Thoracic aorta (tissue), 2 donors: ENCODE data around the gene ANGEL1. TPM values are rescaled to one million over a fixed set of nuclear protein-coding genes. Genes with fewer than 3 reads are reported as not detected.

ENCODE experiments used
- ATAC-seq: fragments of 150-250 bp; one replicate; pipeline ENCODE4 v1.8.0; 2017; ENCODE audit warnings: low read depth; ENCODE audit not compliant: insufficient number of reproducible peaks, low FRiP score
- DNase-seq: peaks from one replicate; pipeline ENCODE4 v3.0.0-alpha.2; 2020; ENCODE audit warnings: low spot score
- H3K27ac ChIP-seq, 2 donors: fragments of 200-600 bp; sonication (generic); 1 replicate in 1 of 2; 2 replicates in 1 of 2; pipeline ENCODE4 v1.5.1; 2016; ENCODE audit warnings: mild to moderate bottlenecking in 2 of 2, moderate library complexity in 2 of 2
- H3K27me3 ChIP-seq: fragments of 200-600 bp; sonication (generic); replicated peaks from 2 replicates; pipeline ENCODE4 v1.6.0; 2016; ENCODE audit warnings: mild to moderate bottlenecking; ENCODE audit not compliant: insufficient read depth
- H3K36me3 ChIP-seq: fragments of 200-600 bp; sonication (generic); one replicate; pipeline ENCODE4 v1.5.1; 2016
- H3K4me1 ChIP-seq, 2 donors: fragments of 200-600 bp; sonication (generic); 1 replicate in 1 of 2; 2 replicates in 1 of 2; pipeline versions ENCODE4 v1.5.1 to v1.6.0; 2016; ENCODE audit warnings: low read depth in 2 of 2, mild to moderate bottlenecking in 1 of 2; ENCODE audit not compliant: control insufficient read depth in 1 of 2
- H3K4me3 ChIP-seq: fragments of 200-600 bp; sonication (generic); 2 replicates; pipeline ENCODE4 v1.5.1; 2016; ENCODE audit warnings: mild to moderate bottlenecking
- H3K9me3 ChIP-seq: fragments of 200-600 bp; sonication (generic); 2 replicates; pipeline ENCODE4 v1.5.1; 2016
- CTCF ChIP-seq: fragments of 200-600 bp; sonication (generic); IDR thresholded peaks from one replicate; pipeline ENCODE4 v1.5.1; 2019; ENCODE audit warnings: antibody characterized with exemption
- total RNA-seq, 2 donors: library from RNA; depleted of rRNA; stranded (reverse); fragments of >200 nt; gene quantifications; one replicate each; pipeline versions ENCODE4 v1.1.0 to v1.2.3, GENCODE V29; 2016

Gene ANGEL1
- total RNA-seq, 2 donors from 2014 or later = 19.5 to 24.5 TPM

GRCh38 chr14:76820700-76821099, 8.0 kb upstream of the ANGEL1 start:
- Histone ChIP-seq H3K4me1 (no peaks in the 10 kb centered on the region), H3K27ac (no peak overlapping the region), H3K9me3 (no peaks in the 10 kb centered on the region), H3K36me3 (no peaks in the 10 kb centered on the region), H3K4me3 (no peak overlapping the region), H3K27me3 (no peaks in the 10 kb centered on the region)
- TF ChIP-seq CTCF = no peak
- no peak for ATAC-seq
- no peak for DNase-seq

DNA sequence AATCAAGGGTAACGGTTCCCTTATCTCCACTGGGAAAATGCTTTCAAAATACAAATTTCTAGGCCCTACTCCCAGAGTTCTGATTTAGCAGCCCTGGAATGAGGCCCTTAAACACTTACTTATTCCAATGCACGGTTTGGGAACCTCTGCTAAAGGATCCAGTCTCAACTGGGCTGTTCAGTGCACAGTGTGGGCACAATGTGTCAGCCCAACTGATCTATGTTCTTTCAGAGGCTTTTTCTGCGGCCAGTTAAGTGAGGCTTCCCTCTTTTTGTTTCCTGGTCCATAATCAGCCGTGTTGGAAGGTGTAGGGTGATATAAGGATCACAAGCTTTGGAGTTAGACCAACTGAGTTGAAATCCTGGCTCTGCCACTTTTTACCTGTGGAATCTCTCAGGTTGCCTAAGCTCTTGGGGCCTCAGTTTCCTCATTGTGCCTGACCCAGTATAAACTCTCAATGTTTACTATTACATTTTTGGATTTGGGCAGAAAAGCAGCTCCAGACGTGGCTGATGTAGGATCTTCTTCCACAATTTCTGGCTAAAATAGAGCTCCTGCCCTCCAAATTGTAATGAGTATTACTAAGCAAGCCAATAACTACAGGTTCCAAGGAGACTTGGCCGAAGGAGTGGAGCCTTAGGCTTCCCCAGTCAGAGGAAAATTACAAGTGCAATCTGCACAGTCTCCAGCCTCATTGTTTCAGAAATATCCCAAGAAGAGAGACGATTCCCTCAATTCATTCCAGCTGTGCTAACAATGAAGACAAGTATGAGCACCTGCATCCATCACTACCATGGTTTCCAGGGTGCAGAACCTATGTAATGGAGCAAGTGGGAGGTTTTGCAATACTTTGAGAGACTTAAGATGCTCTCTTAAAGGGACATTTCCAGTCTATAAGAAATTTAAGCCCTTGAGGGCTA, 2.3 kb upstream of the ANGEL1 start:
- DNase-seq (no peak), ATAC-seq (no peak)
- TF ChIP-seq CTCF = no peak
- Histone ChIP-seq H3K4me3 (no peak overlapping the region), H3K9me3 (no peaks in the 10 kb centered on the region), H3K36me3 (no peaks in the 10 kb centered on the region), H3K27me3 (no peaks in the 10 kb centered on the region), H3K27ac (no peak overlapping the region), H3K4me1 (peaks cover 12 to 19% of the 10 kb centered on the region in 2 donors)

GRCh38 chr14:76812093-76812421, 625 bp downstream of the ANGEL1 start:
- Histone ChIP-seq H3K36me3 (peaks cover 11% of the 10 kb centered on the region), H3K4me1 (peaks cover 12 to 19% of the 10 kb centered on the region in 2 donors), H3K27me3 (no peaks in the 10 kb centered on the region), H3K27ac (peak overlapping the region; percentile 39 to 70), H3K4me3 (peak overlapping the region; percentile 94), H3K9me3 (no peaks in the 10 kb centered on the region)
- DNase-seq (no peak), ATAC-seq (no peak)
- no peak for TF ChIP-seq CTCF

- H3K36me3 ChIP-seq = peaks cover 15% of the 10 kb centered on the region
- no peak for TF ChIP-seq CTCF
- ATAC-seq = no peak
- peak overlapping the region; percentile 94 for H3K4me3 ChIP-seq
- DNase-seq = no peak
- H3K27me3 ChIP-seq = no peaks in the 10 kb centered on the region
- no peaks in the 10 kb centered on the region for H3K9me3 ChIP-seq
- peaks cover 12 to 19% of the 10 kb centered on the region in 2 donors for H3K4me1 ChIP-seq
- no peak overlapping the region for H3K27ac ChIP-seq
Measured at GRCh38 chr14:76811561-76811960, 1.1 kb downstream of the ANGEL1 start.

DNA sequence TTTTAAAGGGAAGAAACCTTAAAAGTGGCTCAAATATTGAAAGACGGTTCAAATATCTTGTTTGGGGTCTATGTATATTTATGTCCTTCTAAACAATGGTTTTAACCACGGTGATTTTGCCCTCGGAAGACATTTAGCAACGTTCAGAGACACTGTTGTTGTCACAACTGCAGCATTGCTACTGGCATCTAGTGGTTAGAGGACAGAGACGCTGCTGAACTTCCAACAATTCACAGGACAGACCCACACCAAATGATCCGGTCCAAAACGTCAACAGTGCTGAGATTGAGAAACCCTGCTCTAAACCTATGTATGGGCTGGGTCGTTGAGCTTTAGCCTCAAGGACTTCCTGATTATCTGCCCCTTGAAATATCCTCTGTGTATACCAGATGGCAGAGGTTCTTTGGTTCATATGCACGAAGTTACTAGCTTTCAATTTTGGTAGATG, 1.7 kb downstream of the ANGEL1 start:
- Histone ChIP-seq H3K27ac (no peak overlapping the region), H3K27me3 (no peaks in the 10 kb centered on the region), H3K36me3 (peaks cover 15% of the 10 kb centered on the region), H3K4me3 (peak overlapping the region; percentile 94), H3K9me3 (no peaks in the 10 kb centered on the region), H3K4me1 (peaks cover 12 to 19% of the 10 kb centered on the region in 2 donors)
- ATAC-seq (no peak), DNase-seq (no peak)
- peak; percentile 31 for TF ChIP-seq CTCF
